Measurements from ENCODE around the gene GSTK1.
A peak's percentile ranks its signal among the peaks of the same experiment; 100 is the strongest.

Gene GSTK1

DNA sequence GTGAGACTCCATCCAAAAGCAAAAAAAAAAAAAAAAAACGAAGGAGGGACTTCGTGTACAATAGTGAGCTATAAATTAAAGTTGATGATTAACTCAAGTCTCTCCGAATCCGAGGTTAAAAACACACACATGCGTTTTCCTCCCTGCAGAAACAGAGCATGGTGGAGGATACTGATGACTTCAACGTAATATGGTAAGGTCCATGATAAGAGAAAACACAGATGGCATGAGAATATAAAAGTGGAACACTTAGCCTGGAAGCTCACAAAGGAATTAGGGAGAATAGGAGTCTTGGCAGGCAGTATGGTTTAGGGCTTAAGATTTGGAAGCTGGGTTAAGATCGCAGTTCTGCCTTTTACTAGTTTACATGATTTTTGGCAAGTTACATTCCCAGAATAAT is 20.1 kb upstream of the GSTK1 start:
- Mint-ChIP-seq H3K4me1 (peaks cover 51% of the 10 kb centered on the region), H3K27ac (ENCODE audit: low read depth) (no peak overlapping the region)

GRCh38 chr7:143243614-143244013 is 19.6 kb upstream of the GSTK1 start:
- no peak overlapping the region for H3K4me3 Mint-ChIP-seq
- ATAC-seq (replicated peaks; ENCODE audit: extremely low read depth, poor library complexity, severe bottlenecking) (no peak), DNase-seq (ENCODE audit: low spot score in 2 of 2) (no peak)
- H3K9me3 Mint-ChIP-seq = no peaks in the 10 kb centered on the region
- H3K27me3 Mint-ChIP-seq = peaks cover 8% of the 10 kb centered on the region
- peaks cover 55% of the 10 kb centered on the region for H3K4me1 Mint-ChIP-seq
- peaks cover 4% of the 10 kb centered on the region for H3K36me3 Mint-ChIP-seq (ENCODE audit: insufficient read depth)
- H3K27ac Mint-ChIP-seq (ENCODE audit: low read depth) = no peak overlapping the region

More for the DNA sequence above, 20.1 kb upstream of the GSTK1 start:
- Mint-ChIP-seq H3K27me3 (peaks cover 10% of the 10 kb centered on the region), H3K9me3 (no peaks in the 10 kb centered on the region), H3K4me3 (no peak overlapping the region), H3K36me3 (ENCODE audit: insufficient read depth) (peaks cover 4% of the 10 kb centered on the region)
- DNase-seq (ENCODE audit: low spot score in 2 of 2) = no peak
- ATAC-seq (replicated peaks; ENCODE audit: extremely low read depth, poor library complexity, severe bottlenecking) = no peak

- DNase-seq (ENCODE audit: low spot score in 2 of 2) (no peak), ATAC-seq (replicated peaks; ENCODE audit: extremely low read depth, poor library complexity, severe bottlenecking) (no peak)
- Mint-ChIP-seq H3K9me3 (peaks cover 3% of the 10 kb centered on the region), H3K27me3 (peaks cover 1% of the 10 kb centered on the region), H3K4me3 (no peak overlapping the region), H3K4me1 (peaks cover 62% of the 10 kb centered on the region), H3K27ac (ENCODE audit: low read depth) (no peak overlapping the region), H3K36me3 (ENCODE audit: insufficient read depth) (peaks cover 4% of the 10 kb centered on the region)
Measured at GRCh38 chr7:143244321-143244720, 18.9 kb upstream of the GSTK1 start.

DNA sequence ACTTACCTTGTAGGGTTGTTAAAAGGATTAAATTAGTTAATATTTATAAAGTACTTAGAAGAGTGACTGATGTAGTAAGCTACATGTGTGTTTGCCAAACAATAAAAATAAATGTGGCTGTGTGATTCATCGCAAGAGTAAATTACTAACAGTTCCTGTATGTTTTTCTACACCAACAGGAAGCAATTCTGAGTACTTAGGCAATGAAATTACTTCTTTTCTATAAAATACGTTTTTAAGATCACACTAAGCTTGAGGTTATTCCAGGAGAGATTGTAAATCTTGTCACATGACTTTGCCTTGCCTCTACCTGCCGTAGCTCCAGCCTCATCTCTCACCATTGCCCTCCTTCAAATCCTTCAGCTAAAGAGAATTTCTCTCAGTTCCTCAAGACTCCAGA is 18.1 kb upstream of the GSTK1 start:
- DNase-seq (ENCODE audit: low spot score in 2 of 2) = no peak
- no peak for ATAC-seq (replicated peaks; ENCODE audit: extremely low read depth, poor library complexity, severe bottlenecking)

GRCh38 chr7:143247372-143247771 is 15.9 kb upstream of the GSTK1 start:
- Mint-ChIP-seq H3K4me3 (peak overlapping the region; percentile 6), H3K9me3 (peaks cover 12% of the 10 kb centered on the region)

More for the DNA sequence above, 18.1 kb upstream of the GSTK1 start:
- H3K4me3 Mint-ChIP-seq = no peak overlapping the region
- peak overlapping the region; percentile 3 for H3K27ac Mint-ChIP-seq (ENCODE audit: low read depth)
- H3K36me3 Mint-ChIP-seq (ENCODE audit: insufficient read depth) = peaks cover 4% of the 10 kb centered on the region
- H3K9me3 Mint-ChIP-seq = peaks cover 9% of the 10 kb centered on the region
- no peaks in the 10 kb centered on the region for H3K27me3 Mint-ChIP-seq
- H3K4me1 Mint-ChIP-seq = peaks cover 70% of the 10 kb centered on the region

DNA sequence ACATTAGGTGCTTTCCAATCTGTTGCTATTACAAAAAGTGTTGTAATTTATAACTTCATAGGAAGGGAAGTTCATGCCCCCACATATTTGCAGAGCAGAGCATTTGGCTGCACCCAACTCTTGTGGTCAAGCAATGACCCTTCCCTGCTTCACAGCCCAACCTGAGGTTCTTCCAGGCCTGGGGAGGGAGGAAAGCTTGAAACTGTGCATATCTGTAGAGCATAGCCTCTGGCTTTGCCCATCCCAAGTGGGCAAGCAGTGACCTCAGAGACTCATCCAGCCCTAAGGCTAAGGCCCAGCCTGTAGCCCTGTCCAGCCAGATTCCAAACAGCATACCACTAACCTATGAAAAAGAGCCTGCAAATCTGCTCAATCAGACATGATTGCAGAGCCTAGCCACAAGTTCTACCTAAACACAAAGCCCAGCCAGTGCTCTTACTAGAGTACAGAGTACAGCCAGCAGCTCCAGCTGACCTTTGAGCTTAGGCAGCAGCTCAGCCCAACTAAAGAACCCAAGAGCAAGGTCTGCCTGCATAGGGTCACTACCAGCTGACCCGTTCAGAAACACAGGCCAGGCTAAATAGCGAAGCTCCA is 14.4 kb upstream of the GSTK1 start:
- Mint-ChIP-seq H3K4me3 (no peak overlapping the region), H3K9me3 (peaks cover 16% of the 10 kb centered on the region), H3K4me1 (peaks cover 83% of the 10 kb centered on the region), H3K36me3 (ENCODE audit: insufficient read depth) (peaks cover 10% of the 10 kb centered on the region), H3K27me3 (no peaks in the 10 kb centered on the region), H3K27ac (ENCODE audit: low read depth) (peak overlapping the region; percentile 77)
- DNase-seq (ENCODE audit: low spot score in 2 of 2) (no peak), ATAC-seq (replicated peaks; ENCODE audit: extremely low read depth, poor library complexity, severe bottlenecking) (no peak)

More at GRCh38 chr7:143247372-143247771, 15.9 kb upstream of the GSTK1 start:
- Mint-ChIP-seq H3K27me3 (no peaks in the 10 kb centered on the region), H3K27ac (ENCODE audit: low read depth) (peak overlapping the region; percentile 16), H3K36me3 (ENCODE audit: insufficient read depth) (peaks cover 8% of the 10 kb centered on the region), H3K4me1 (peaks cover 80% of the 10 kb centered on the region)
- no peak for ATAC-seq (replicated peaks; ENCODE audit: extremely low read depth, poor library complexity, severe bottlenecking)
- DNase-seq (ENCODE audit: low spot score in 2 of 2) = no peak

DNA sequence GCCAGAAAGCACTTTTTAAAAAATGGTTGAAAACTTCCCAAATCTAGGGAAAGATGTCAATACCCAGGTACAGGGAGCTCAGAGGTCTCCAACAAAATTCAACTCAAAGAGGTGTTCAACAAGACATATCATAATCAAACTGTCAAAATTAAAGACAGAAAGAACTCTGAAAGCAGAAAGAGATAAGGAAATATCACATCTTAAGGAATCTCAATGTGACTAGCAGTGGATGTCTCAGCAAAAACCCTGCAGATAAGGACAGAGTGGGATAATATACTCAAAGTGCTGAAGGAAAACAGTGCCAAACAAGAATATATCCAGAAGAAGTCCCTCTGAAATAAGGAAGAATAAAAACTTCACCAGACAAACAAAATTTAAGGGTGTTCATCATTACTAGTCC is 13.0 kb upstream of the GSTK1 start:
- Mint-ChIP-seq H3K27me3 (no peaks in the 10 kb centered on the region), H3K4me1 (peaks cover 80% of the 10 kb centered on the region), H3K9me3 (peaks cover 20% of the 10 kb centered on the region), H3K27ac (ENCODE audit: low read depth) (peak overlapping the region; percentile 77), H3K4me3 (peak overlapping the region; percentile 36), H3K36me3 (ENCODE audit: insufficient read depth) (peaks cover 13% of the 10 kb centered on the region)
- ATAC-seq (replicated peaks; ENCODE audit: extremely low read depth, poor library complexity, severe bottlenecking) (no peak), DNase-seq (ENCODE audit: low spot score in 2 of 2) (no peak)

DNA sequence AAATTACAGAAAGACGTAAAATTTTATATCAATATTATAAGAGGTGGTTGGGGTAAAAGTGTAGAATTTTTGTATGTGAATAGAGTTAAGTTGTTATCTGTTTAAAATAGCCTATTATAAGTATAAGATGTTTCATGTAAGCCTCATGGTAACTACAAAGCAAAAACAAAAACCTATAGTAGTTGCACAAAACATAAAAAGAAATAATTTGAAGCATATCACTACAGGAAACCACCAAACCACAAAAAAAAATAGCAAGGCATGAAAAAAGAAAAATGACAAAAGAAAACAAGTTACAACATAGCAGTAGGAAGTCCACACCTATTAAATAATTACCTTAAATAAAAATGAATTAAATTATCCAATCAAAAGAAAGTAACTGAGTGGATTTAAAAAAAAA is 12.4 kb upstream of the GSTK1 start:
- Mint-ChIP-seq H3K27ac (ENCODE audit: low read depth) (peak overlapping the region; percentile 77), H3K9me3 (peaks cover 20% of the 10 kb centered on the region), H3K36me3 (ENCODE audit: insufficient read depth) (peaks cover 10% of the 10 kb centered on the region), H3K27me3 (no peaks in the 10 kb centered on the region), H3K4me1 (peaks cover 80% of the 10 kb centered on the region), H3K4me3 (peak overlapping the region; percentile 48)
- no peak for DNase-seq (ENCODE audit: low spot score in 2 of 2)
- peak; percentile 81 for ATAC-seq (replicated peaks; ENCODE audit: extremely low read depth, poor library complexity, severe bottlenecking)

GRCh38 chr7:143252006-143252405 is 11.2 kb upstream of the GSTK1 start:
- H3K27me3 Mint-ChIP-seq = no peaks in the 10 kb centered on the region
- peaks cover 9% of the 10 kb centered on the region for H3K36me3 Mint-ChIP-seq (ENCODE audit: insufficient read depth)
- H3K4me3 Mint-ChIP-seq = peak overlapping the region; percentile 48
- H3K9me3 Mint-ChIP-seq = peaks cover 20% of the 10 kb centered on the region
- no peak for ATAC-seq (replicated peaks; ENCODE audit: extremely low read depth, poor library complexity, severe bottlenecking)
- no peak for DNase-seq (ENCODE audit: low spot score in 2 of 2)
- peaks cover 81% of the 10 kb centered on the region for H3K4me1 Mint-ChIP-seq
- peak overlapping the region; percentile 85 for H3K27ac Mint-ChIP-seq (ENCODE audit: low read depth)

DNA sequence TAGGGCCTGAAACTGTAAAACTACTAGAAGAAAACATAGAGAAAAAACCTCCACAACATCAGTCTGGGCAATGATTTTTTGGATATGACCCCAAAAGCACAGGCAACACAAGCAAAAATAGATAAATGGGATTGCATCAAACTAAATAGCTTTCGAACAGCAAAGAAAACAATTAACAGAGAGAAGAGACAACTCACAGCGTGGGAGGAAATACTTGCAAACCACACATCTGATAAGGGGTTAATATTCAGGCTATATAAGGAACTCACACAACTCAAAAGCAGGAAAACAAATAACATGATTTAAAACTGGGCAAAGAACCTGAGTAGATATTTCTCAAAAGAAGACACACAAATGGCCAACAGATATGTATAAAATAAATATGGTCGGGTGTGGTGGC is 7.7 kb upstream of the GSTK1 start:
- DNase-seq (ENCODE audit: low spot score in 2 of 2) (no peak), ATAC-seq (replicated peaks; ENCODE audit: extremely low read depth, poor library complexity, severe bottlenecking) (no peak)
- Mint-ChIP-seq H3K4me1 (peaks cover 68% of the 10 kb centered on the region), H3K4me3 (peak overlapping the region; percentile 12), H3K36me3 (ENCODE audit: insufficient read depth) (peaks cover 9% of the 10 kb centered on the region), H3K27me3 (no peaks in the 10 kb centered on the region), H3K27ac (ENCODE audit: low read depth) (peak overlapping the region; percentile 17), H3K9me3 (peaks cover 11% of the 10 kb centered on the region)

GRCh38 chr7:143256325-143256724 is 6.9 kb upstream of the GSTK1 start:
- Mint-ChIP-seq H3K4me1 (peaks cover 61% of the 10 kb centered on the region), H3K27ac (ENCODE audit: low read depth) (peak overlapping the region; percentile 33), H3K4me3 (no peak overlapping the region), H3K9me3 (peaks cover 11% of the 10 kb centered on the region), H3K27me3 (no peaks in the 10 kb centered on the region), H3K36me3 (ENCODE audit: insufficient read depth) (peaks cover 6% of the 10 kb centered on the region)
- ATAC-seq (replicated peaks; ENCODE audit: extremely low read depth, poor library complexity, severe bottlenecking) (no peak), DNase-seq (ENCODE audit: low spot score in 2 of 2) (no peak)

DNA sequence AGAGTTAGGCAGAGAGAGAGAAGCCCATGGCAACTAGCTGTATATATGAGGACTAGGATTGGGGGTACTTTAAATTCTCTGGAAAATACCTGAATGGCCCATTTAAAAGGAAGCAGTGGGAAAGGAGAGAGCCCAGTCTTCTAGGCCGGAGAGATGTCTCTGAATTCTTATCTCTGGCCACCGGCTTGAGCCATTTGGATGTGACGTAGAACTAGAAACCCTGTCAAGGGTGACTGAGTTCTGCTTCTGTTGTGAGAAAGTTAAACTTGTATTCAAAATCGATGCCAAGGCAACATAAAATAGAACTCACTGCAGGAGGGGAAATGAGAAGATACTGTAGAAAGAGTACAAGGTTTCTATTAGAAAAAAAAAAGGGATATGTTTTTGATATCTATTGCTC is 6.3 kb upstream of the GSTK1 start:
- no peak for ATAC-seq (replicated peaks; ENCODE audit: extremely low read depth, poor library complexity, severe bottlenecking)
- Mint-ChIP-seq H3K27me3 (no peaks in the 10 kb centered on the region), H3K9me3 (peaks cover 11% of the 10 kb centered on the region), H3K36me3 (ENCODE audit: insufficient read depth) (peaks cover 6% of the 10 kb centered on the region), H3K4me3 (no peak overlapping the region), H3K27ac (ENCODE audit: low read depth) (peak overlapping the region; percentile 33), H3K4me1 (peaks cover 58% of the 10 kb centered on the region)
- DNase-seq (ENCODE audit: low spot score in 2 of 2) = no peak

DNA sequence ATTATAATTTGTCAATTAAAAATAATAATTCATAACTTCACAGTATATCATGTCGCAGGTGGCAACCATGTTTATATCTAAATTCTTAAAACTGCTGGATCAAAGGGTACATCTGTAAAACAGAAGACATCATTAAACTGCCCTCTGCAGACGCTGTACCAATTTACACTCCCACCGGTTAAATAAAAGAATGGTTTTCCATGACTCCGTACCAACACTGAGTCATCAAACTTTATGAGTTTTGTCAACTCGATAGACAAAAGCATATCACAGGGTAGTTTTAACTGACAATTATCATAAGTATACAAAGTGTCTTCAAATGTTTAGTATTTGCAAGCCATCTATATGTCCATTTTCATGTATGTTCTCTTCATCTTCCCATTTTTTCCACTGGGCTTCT is 5.7 kb upstream of the GSTK1 start:
- Mint-ChIP-seq H3K27ac (ENCODE audit: low read depth) (peak overlapping the region; percentile 86), H3K9me3 (peaks cover 7% of the 10 kb centered on the region), H3K4me1 (peaks cover 57% of the 10 kb centered on the region), H3K36me3 (ENCODE audit: insufficient read depth) (peaks cover 7% of the 10 kb centered on the region), H3K27me3 (no peaks in the 10 kb centered on the region), H3K4me3 (no peak overlapping the region)
- no peak for DNase-seq (ENCODE audit: low spot score in 2 of 2)
- ATAC-seq (replicated peaks; ENCODE audit: extremely low read depth, poor library complexity, severe bottlenecking) = no peak

Data from central memory CD8-positive, alpha-beta T cell (primary cell).